SK-N-SH treated with all-trans-retinoic acid at 6 μM for 48 hours (cell line): ENCODE results near the gene PCDH8.

Experiments
- ATAC-seq: fragments of 200-7000 bp; cut with Tn5 transposase; 3 replicates; pipeline ENCODE4 v1.9.1; 2020; ENCODE audit warnings: mild to moderate bottlenecking, moderate library complexity
- BACH2 ChIP-seq: fragments of 250-450 bp; sonication (Bioruptor Pico); IDR thresholded peaks from 2 replicates; pipeline ENCODE4 v1.9.0; 2021; ENCODE audit warnings: mild to moderate bottlenecking, borderline replicate concordance
- CREB5 ChIP-seq: fragments of 250-450 bp; sonication (Bioruptor Pico); IDR thresholded peaks from 2 replicates; pipeline ENCODE4 v1.5.1; 2020; ENCODE audit warnings: low read depth, mild to moderate bottlenecking, moderate library complexity
- CSDC2 ChIP-seq: fragments of 250-450 bp; sonication (Bioruptor Pico); IDR thresholded peaks from 2 replicates; pipeline ENCODE4 v1.5.0; 2020; ENCODE audit warnings: mild to moderate bottlenecking, moderate library complexity
- ESRRG ChIP-seq: fragments of 250-450 bp; sonication (Bioruptor Pico); IDR thresholded peaks from 2 replicates; pipeline ENCODE4 v1.6.1; 2021; ENCODE audit warnings: mild to moderate bottlenecking
- ISL1 ChIP-seq: fragments of 250-450 bp; sonication (Bioruptor Pico); IDR thresholded peaks from 2 replicates; pipeline ENCODE4 v2.1.2; 2022; ENCODE audit warnings: mild to moderate bottlenecking, moderate library complexity
- OSR1 ChIP-seq: fragments of 250-450 bp; sonication (Bioruptor Pico); IDR thresholded peaks from 2 replicates; pipeline ENCODE4 v1.8.0; 2022; ENCODE audit warnings: moderate library complexity, mild to moderate bottlenecking, inconsistent platforms
- POU6F1 ChIP-seq: fragments of 250-450 bp; sonication (Bioruptor Pico); IDR thresholded peaks from 2 replicates; pipeline ENCODE4 v1.8.0; 2021; ENCODE audit warnings: low read depth, mild to moderate bottlenecking, moderate library complexity, borderline replicate concordance
- PPARA ChIP-seq: fragments of 250-450 bp; sonication (Bioruptor Pico); IDR thresholded peaks from 2 replicates; pipeline ENCODE4 v1.5.0; 2020; ENCODE audit warnings: mild to moderate bottlenecking, borderline replicate concordance
- SNAI2 ChIP-seq: fragments of 250-450 bp; sonication (Bioruptor Pico); IDR thresholded peaks from 2 replicates; pipeline ENCODE4 v1.5.0; 2020; ENCODE audit warnings: mild to moderate bottlenecking, moderate library complexity
- TCF4 ChIP-seq: fragments of 250-450 bp; sonication (Bioruptor Pico); IDR thresholded peaks from 2 replicates; pipeline ENCODE4 v1.8.0; 2021; ENCODE audit warnings: mild to moderate bottlenecking, moderate library complexity, borderline replicate concordance
- TOX ChIP-seq: fragments of 250-450 bp; sonication (Bioruptor Pico); IDR thresholded peaks from 2 replicates; pipeline ENCODE4 v1.8.0; 2021; ENCODE audit warnings: mild to moderate bottlenecking, moderate library complexity, borderline replicate concordance
- TSHZ2 ChIP-seq: fragments of 250-450 bp; sonication (Bioruptor Pico); IDR thresholded peaks from 2 replicates; pipeline ENCODE4 v1.5.0; 2020; ENCODE audit warnings: mild to moderate bottlenecking, moderate library complexity
- ZC3H10 ChIP-seq: fragments of 250-450 bp; sonication (Bioruptor Pico); IDR thresholded peaks from 2 replicates; pipeline ENCODE4 v1.5.1; 2021; ENCODE audit warnings: mild to moderate bottlenecking, moderate library complexity
- ZFP3 ChIP-seq: fragments of 250-450 bp; sonication (Bioruptor Pico); IDR thresholded peaks from 2 replicates; pipeline ENCODE4 v1.5.0; 2020; ENCODE audit warnings: mild to moderate bottlenecking, moderate library complexity
- ZFP30 ChIP-seq: fragments of 450-650 bp; formaldehyde crosslinking; IDR thresholded peaks from 2 replicates; pipeline ENCODE4 v1.5.0; 2022; ENCODE audit warnings: mild to moderate bottlenecking, moderate library complexity
- ZNF70 ChIP-seq: fragments of 450-650 bp; formaldehyde crosslinking; IDR thresholded peaks from 2 replicates; pipeline ENCODE4 v1.5.0; 2020; ENCODE audit warnings: mild to moderate bottlenecking, moderate library complexity
- TF ChIP-seq, protein P1 (sequence below): fragments of 250-450 bp; sonication (Bioruptor Pico); IDR thresholded peaks from 2 replicates; pipeline ENCODE4 v1.5.1; 2021; ENCODE audit warnings: mild to moderate bottlenecking, moderate library complexity
- TF ChIP-seq, protein P2 (sequence below): fragments of 250-450 bp; sonication (Bioruptor Pico); IDR thresholded peaks from 2 replicates; pipeline ENCODE4 v1.8.0; 2020; ENCODE audit warnings: mild to moderate bottlenecking, moderate library complexity, borderline replicate concordance

PCDH8 gene

GRCh38 chr13:52833296-52833875 lies 15.1 kb downstream of the PCDH8 start:
- TF ChIP-seq TOX (CRISPR knock-in tag) (no peak), BACH2 (CRISPR knock-in tag) (no peak), ZNF70 (CRISPR knock-in tag) (no peak), PPARA (no peak)
- ATAC-seq = no peak

GRCh38 chr13:52832313-52832712 lies 16.1 kb downstream of the PCDH8 start:
- TF ChIP-seq TOX (CRISPR knock-in tag) (no peak), ZFP30 (CRISPR knock-in tag) (no peak), ZNF70 (CRISPR knock-in tag) (no peak), CSDC2 (CRISPR knock-in tag) (no peak), OSR1 (CRISPR knock-in tag) (no peak), SNAI2 (CRISPR knock-in tag) (no peak), TSHZ2 (CRISPR knock-in tag) (no peak), ZFP3 (no peak), BACH2 (CRISPR knock-in tag) (no peak), ZC3H10 (CRISPR knock-in tag) (no peak), ISL1 (CRISPR knock-in tag) (no peak), POU6F1 (no peak), TCF4 (no peak), CREB5 (CRISPR knock-in tag) (no peak)
- TF ChIP-seq, protein P1, sequence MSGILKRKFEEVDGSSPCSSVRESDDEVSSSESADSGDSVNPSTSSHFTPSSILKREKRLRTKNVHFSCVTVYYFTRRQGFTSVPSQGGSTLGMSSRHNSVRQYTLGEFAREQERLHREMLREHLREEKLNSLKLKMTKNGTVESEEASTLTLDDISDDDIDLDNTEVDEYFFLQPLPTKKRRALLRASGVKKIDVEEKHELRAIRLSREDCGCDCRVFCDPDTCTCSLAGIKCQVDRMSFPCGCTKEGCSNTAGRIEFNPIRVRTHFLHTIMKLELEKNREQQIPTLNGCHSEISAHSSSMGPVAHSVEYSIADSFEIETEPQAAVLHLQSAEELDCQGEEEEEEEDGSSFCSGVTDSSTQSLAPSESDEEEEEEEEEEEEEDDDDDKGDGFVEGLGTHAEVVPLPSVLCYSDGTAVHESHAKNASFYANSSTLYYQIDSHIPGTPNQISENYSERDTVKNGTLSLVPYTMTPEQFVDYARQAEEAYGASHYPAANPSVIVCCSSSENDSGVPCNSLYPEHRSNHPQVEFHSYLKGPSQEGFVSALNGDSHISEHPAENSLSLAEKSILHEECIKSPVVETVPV = no peak
- TF ChIP-seq, protein P2, sequence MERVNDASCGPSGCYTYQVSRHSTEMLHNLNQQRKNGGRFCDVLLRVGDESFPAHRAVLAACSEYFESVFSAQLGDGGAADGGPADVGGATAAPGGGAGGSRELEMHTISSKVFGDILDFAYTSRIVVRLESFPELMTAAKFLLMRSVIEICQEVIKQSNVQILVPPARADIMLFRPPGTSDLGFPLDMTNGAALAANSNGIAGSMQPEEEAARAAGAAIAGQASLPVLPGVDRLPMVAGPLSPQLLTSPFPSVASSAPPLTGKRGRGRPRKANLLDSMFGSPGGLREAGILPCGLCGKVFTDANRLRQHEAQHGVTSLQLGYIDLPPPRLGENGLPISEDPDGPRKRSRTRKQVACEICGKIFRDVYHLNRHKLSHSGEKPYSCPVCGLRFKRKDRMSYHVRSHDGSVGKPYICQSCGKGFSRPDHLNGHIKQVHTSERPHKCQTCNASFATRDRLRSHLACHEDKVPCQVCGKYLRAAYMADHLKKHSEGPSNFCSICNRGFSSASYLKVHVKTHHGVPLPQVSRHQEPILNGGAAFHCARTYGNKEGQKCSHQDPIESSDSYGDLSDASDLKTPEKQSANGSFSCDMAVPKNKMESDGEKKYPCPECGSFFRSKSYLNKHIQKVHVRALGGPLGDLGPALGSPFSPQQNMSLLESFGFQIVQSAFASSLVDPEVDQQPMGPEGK = no peak
- TF ChIP-seq, all 23 proteins: peak for 0

DNA sequence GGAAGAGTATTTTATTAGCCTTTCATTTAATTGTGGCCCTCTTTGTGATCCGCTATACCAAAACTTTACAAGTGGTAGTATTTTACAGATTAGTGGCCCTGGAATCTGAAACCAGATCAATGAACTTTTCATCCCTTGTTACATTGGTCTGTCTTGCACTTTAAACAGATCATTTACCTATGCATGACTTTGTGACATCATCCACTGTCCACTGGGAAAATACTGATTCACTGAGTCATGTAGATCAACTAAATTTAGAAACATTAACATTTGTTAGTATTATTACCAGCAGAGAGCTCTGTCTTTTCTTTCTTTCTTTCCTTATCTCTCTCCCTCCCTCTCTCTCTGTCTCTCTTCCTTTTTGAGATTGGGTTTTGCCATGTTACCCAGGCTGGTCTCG lies 17.5 kb downstream of the PCDH8 start:
- TF ChIP-seq TCF4 (no peak), ZFP30 (CRISPR knock-in tag) (no peak), ISL1 (CRISPR knock-in tag) (peak; percentile 17; the same call in 1 of the 2 replicates), CSDC2 (CRISPR knock-in tag) (no peak), CREB5 (CRISPR knock-in tag) (peak; percentile 45; the same call in 1 of the 2 replicates), OSR1 (CRISPR knock-in tag) (no peak), ESRRG (no peak), ZFP3 (0 out of 2 replicates have a peak, but pooled peaks have one; percentile 31), ZC3H10 (CRISPR knock-in tag) (no peak)
- TF ChIP-seq, protein P2 = no peak
- ATAC-seq = no peak

More at GRCh38 chr13:52832313-52832712, 16.1 kb downstream of the PCDH8 start:
- ATAC-seq = no peak
